ENCODE results near the gene CRABP1. TPM values are rescaled to one million over a fixed set of nuclear protein-coding genes. Genes with fewer than 3 reads are reported as not detected.

The CRABP1 gene
- total RNA-seq, 2 donors from 2014 or later = 103 TPM

DNA sequence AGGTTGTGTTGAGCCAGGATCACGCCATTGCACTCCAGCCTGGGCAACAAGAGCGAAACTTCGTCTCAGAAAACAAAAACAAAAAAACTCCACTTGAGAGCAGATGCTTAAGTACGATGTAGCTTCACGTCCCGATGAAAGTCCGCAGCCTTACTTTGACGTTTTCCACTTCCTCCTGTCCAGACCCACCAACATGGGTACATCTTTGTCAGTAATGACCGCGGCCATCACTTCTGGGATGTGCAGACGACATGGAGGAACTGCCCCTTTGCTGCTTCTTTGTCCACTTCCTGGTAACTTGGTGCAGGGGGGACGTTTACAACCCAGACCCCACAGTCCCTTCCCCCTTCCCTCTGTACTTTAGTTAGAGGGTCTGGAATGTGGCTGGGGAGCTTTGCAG is 48.7 kb downstream of the CRABP1 start:
- Histone ChIP-seq H3K36me3 (ENCODE audit: control insufficient read depth, insufficient read depth, low read length) (no peaks in the 10 kb centered on the region), H3K9me3 (ENCODE audit: control insufficient read depth, low read length) (no peaks in the 10 kb centered on the region), H3K27me3 (ENCODE audit: control insufficient read depth, insufficient read depth, low read length, poor library complexity, severe bottlenecking) (no peaks in the 10 kb centered on the region), H3K4me3 (ENCODE audit: low read length) (no peak overlapping the region), H3K9ac (ENCODE audit: extremely low read depth, low read length, poor library complexity, severe bottlenecking) (no peak overlapping the region), H3K27ac (ENCODE audit: low read depth, low read length) (peak overlapping the region; percentile 70), H3K4me1 (ENCODE audit: control insufficient read depth, insufficient read depth, low read length) (no peaks in the 10 kb centered on the region)
- H3K9me3 Mint-ChIP-seq = no peaks in the 10 kb centered on the region
- no peak overlapping the region for H3K27ac Mint-ChIP-seq
- 92 to 93% methylated on average over 11 to 12 of the region's 12 CpGs for WGBS, 2 experiments (ENCODE audit: insufficient coverage in 1 of 2, insufficient read length in 1 of 2)
- H3K4me3 Mint-ChIP-seq = no peak overlapping the region
- DNase-seq = no peak
- TF ChIP-seq, protein P1, sequence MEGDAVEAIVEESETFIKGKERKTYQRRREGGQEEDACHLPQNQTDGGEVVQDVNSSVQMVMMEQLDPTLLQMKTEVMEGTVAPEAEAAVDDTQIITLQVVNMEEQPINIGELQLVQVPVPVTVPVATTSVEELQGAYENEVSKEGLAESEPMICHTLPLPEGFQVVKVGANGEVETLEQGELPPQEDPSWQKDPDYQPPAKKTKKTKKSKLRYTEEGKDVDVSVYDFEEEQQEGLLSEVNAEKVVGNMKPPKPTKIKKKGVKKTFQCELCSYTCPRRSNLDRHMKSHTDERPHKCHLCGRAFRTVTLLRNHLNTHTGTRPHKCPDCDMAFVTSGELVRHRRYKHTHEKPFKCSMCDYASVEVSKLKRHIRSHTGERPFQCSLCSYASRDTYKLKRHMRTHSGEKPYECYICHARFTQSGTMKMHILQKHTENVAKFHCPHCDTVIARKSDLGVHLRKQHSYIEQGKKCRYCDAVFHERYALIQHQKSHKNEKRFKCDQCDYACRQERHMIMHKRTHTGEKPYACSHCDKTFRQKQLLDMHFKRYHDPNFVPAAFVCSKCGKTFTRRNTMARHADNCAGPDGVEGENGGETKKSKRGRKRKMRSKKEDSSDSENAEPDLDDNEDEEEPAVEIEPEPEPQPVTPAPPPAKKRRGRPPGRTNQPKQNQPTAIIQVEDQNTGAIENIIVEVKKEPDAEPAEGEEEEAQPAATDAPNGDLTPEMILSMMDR (conservative IDR thresholded peaks at IDR 0.05) = no peak
- no peaks in the 10 kb centered on the region for H3K36me3 Mint-ChIP-seq (ENCODE audit: low read depth)
- H3K4me1 Mint-ChIP-seq = peaks cover 14% of the 10 kb centered on the region
- H3K27me3 Mint-ChIP-seq (ENCODE audit: insufficient read depth) = peaks cover 5% of the 10 kb centered on the region

DNA sequence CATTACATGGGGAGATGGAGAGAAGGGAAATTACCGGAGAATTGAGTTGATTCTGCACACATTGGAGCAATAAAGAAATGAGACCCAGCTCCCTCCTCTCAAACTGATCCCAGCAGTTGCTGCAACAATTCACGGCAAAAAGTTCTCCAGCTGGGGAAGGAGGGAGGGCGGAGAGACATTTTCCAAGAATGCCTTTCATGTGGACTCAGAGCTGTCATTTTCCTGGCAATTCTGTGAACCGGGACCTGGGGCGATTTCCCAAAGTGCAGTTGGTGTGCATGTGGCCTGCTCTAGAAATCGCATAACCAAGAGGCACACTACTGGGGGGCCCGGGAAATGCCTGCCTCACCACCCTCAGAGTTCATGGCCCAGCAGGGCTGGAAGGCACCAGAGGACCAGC is 49.2 kb downstream of the CRABP1 start:
- H3K9ac ChIP-seq (ENCODE audit: extremely low read depth, low read length, poor library complexity, severe bottlenecking) = no peak overlapping the region
- peak overlapping the region; percentile 70 for H3K27ac ChIP-seq (ENCODE audit: low read depth, low read length)
- H3K36me3 ChIP-seq (ENCODE audit: control insufficient read depth, insufficient read depth, low read length) = no peaks in the 10 kb centered on the region
- WGBS, 2 experiments (ENCODE audit: insufficient coverage in 1 of 2, insufficient read length in 1 of 2) = 55 to 61% methylated on average over 5 to 7 of the region's 7 CpGs
- no peaks in the 10 kb centered on the region for H3K9me3 Mint-ChIP-seq
- no peaks in the 10 kb centered on the region for H3K4me1 ChIP-seq (ENCODE audit: control insufficient read depth, insufficient read depth, low read length)
- H3K27me3 ChIP-seq (ENCODE audit: control insufficient read depth, insufficient read depth, low read length, poor library complexity, severe bottlenecking) = no peaks in the 10 kb centered on the region
- TF ChIP-seq, protein P1 (conservative IDR thresholded peaks at IDR 0.05) = no peak
- no peak overlapping the region for H3K27ac Mint-ChIP-seq
- no peak overlapping the region for H3K4me3 ChIP-seq (ENCODE audit: low read length)
- no peak for DNase-seq
- no peaks in the 10 kb centered on the region for H3K36me3 Mint-ChIP-seq (ENCODE audit: low read depth)
- H3K4me3 Mint-ChIP-seq = no peak overlapping the region
- H3K27me3 Mint-ChIP-seq (ENCODE audit: insufficient read depth) = peaks cover 3% of the 10 kb centered on the region
- H3K9me3 ChIP-seq (ENCODE audit: control insufficient read depth, low read length) = no peaks in the 10 kb centered on the region
- H3K4me1 Mint-ChIP-seq = peaks cover 19% of the 10 kb centered on the region

DNA sequence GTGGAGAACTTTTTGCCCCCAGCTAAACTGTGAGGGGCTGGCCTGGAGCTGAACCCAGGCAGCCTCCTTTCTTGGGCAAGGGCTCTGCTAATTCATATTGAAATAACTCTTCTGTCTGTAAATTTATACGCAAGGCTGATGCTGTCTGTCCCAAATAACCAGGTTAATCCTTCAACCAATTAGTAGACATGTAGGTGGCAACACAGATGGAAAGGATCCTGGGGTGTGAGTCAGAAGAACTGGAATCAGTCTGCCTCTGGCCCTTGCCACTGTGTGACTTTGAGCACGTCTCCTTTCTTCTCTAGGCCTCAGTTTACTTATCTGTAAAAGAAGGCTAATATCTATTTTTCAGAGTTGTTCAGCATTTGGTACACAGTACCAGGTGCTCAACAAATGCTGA is 49.6 kb downstream of the CRABP1 start:
- H3K9me3 ChIP-seq (ENCODE audit: control insufficient read depth, low read length) = no peaks in the 10 kb centered on the region
- TF ChIP-seq, protein P1 (conservative IDR thresholded peaks at IDR 0.05) = no peak
- Mint-ChIP-seq H3K4me3 (no peak overlapping the region), H3K4me1 (peaks cover 22% of the 10 kb centered on the region), H3K27me3 (ENCODE audit: insufficient read depth) (peaks cover 2% of the 10 kb centered on the region), H3K9me3 (no peaks in the 10 kb centered on the region), H3K36me3 (ENCODE audit: low read depth) (no peaks in the 10 kb centered on the region), H3K27ac (no peak overlapping the region)
- no peaks in the 10 kb centered on the region for H3K4me1 ChIP-seq (ENCODE audit: control insufficient read depth, insufficient read depth, low read length)
- no peak overlapping the region for H3K9ac ChIP-seq (ENCODE audit: extremely low read depth, low read length, poor library complexity, severe bottlenecking)
- H3K4me3 ChIP-seq (ENCODE audit: low read length) = no peak overlapping the region
- 98 to 100% methylated on average over 1 to 2 of the region's 2 CpGs for WGBS, 2 experiments (ENCODE audit: insufficient coverage in 1 of 2, insufficient read length in 1 of 2)
- DNase-seq = no peak
- peak overlapping the region; percentile 70 for H3K27ac ChIP-seq (ENCODE audit: low read depth, low read length)
- H3K36me3 ChIP-seq (ENCODE audit: control insufficient read depth, insufficient read depth, low read length) = no peaks in the 10 kb centered on the region
- no peaks in the 10 kb centered on the region for H3K27me3 ChIP-seq (ENCODE audit: control insufficient read depth, insufficient read depth, low read length, poor library complexity, severe bottlenecking)
